Tibial nerve (tissue), 4 donors: ENCODE data around the gene TDRD9.

Experiments used
- EP300 ChIP-seq, 2 donors: sonication (generic); formaldehyde crosslinking; IDR thresholded peaks; one replicate each; pipeline ENCODE4 v1.6.1; 2017; ENCODE audit warnings: antibody characterized with exemption in 2 of 2, mild to moderate bottlenecking in 1 of 2
- POLR2A ChIP-seq, 2 donors: fragments of 450-650 bp; IDR thresholded peaks; one replicate each; pipeline ENCODE4 v1.6.1; 2017; ENCODE audit warnings: antibody characterized with exemption in 2 of 2, mild to moderate bottlenecking in 2 of 2, moderate library complexity in 2 of 2
- TF ChIP-seq, protein P1 (sequence below), 5 experiments: fragments of 200-600 bp in 3 of 5; fragments of 450-650 bp in 2 of 5; sonication (generic) in 3 of 5; IDR thresholded peaks; one replicate each; pipeline ENCODE4 v1.5.1; 2016 to 2019; ENCODE audit warnings: antibody characterized with exemption in 5 of 5, mild to moderate bottlenecking in 3 of 5, moderate library complexity in 2 of 5

DNA sequence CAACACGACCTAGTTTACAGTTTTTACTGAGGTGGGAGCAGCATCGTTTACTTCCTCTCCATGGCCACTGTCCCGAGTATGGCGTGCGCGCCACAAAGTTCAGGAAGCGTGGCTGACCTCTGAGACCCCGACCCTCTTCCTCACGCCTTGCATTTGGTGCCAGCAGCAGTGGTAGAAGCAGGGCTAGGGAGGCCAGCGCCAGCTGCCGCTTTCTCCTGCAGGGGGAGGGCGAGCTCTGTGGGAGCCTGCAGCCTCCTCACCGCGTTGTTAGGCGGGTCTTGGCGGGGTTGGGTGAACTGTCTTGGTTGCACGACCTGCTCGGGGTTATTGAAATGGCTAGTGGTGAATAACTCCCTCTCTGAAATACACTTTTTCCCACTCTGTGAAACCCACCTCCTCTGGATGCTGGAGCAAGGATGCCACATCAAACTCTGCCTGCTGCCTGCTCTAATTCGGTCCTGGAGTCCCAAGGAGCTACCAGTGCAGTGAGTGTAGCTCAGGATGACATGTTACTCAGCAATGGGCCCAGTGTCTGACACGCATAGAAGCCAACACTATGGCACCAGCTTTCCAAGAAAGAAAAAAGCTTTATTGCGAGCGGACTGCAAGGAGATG, 22.3 kb upstream of the TDRD9 start:
- TF ChIP-seq, protein P1, sequence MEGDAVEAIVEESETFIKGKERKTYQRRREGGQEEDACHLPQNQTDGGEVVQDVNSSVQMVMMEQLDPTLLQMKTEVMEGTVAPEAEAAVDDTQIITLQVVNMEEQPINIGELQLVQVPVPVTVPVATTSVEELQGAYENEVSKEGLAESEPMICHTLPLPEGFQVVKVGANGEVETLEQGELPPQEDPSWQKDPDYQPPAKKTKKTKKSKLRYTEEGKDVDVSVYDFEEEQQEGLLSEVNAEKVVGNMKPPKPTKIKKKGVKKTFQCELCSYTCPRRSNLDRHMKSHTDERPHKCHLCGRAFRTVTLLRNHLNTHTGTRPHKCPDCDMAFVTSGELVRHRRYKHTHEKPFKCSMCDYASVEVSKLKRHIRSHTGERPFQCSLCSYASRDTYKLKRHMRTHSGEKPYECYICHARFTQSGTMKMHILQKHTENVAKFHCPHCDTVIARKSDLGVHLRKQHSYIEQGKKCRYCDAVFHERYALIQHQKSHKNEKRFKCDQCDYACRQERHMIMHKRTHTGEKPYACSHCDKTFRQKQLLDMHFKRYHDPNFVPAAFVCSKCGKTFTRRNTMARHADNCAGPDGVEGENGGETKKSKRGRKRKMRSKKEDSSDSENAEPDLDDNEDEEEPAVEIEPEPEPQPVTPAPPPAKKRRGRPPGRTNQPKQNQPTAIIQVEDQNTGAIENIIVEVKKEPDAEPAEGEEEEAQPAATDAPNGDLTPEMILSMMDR (IDR thresholded peaks at IDR 0.05), result no peak
- TF ChIP-seq EP300 (IDR thresholded peaks at IDR 0.05), result no peak
- TF ChIP-seq POLR2A (IDR thresholded peaks at IDR 0.05), result no peak
